Activated T-cell treated with anti-CD3 and anti-CD28 coated beads for 4 hours (primary cell): ENCODE results near the gene ST6GALNAC5.
"Not testable (repeated sequence)": the region's sequence is repeated elsewhere in the genome, so short reads cannot be mapped to it uniquely, and the experiment has no call there.

Experiments
- DNase-seq: peaks from one replicate; pipeline ENCODE4 v3.0.0-alpha.2; 2020

The ST6GALNAC5 gene

DNA sequence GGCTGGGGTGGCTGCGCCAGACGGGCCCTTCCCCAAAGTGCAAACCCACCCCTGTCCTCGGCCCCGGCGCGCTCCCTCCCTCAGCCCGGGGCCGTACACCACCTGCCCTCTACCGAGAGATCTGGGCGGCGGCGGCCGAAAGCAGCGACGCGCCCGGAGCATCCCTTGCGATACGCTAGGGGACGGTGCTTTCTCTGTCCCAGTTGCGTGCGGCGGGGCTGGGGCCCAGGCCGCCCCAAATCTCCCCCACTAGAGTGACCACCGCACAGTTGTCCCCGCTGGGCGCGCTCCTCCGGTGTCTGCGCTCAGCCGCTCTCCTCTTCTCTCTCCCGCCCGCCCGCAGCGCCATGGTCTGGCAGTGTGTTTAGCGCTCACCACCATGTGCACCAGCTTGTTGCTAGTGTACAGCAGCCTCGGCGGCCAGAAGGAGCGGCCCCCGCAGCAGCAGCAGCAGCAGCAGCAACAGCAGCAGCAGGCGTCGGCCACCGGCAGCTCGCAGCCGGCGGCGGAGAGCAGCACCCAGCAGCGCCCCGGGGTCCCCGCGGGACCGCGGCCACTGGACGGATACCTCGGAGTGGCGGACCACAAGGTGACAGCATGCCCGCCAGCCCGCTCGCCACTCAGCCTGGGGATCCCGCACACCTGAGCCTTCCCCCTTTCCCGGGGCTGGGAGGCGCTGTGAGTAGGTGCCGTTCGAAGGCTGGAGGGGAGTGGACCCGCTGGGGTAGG lies 1.0 kb downstream of the ST6GALNAC5 start:
- DNase-seq, result no peak

DNA sequence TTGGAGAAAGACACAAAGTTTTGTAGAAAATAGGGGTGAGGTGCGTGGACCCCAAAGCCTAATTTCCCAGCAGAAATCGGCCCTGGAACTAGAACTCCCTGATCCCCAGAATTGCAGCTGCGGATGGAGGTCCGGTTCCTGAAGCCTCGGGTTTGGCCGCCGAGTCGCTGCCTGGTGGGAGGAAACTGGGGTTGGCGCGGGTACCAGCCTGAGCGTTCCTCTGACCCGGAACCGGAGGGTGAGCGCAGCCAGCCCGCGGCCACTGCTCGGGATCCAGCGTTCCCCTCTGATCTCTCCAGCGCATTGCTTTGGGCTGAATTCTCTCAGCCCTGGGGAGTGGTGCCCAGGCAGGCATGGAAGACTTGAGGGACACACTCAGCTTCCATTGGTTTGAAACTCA lies 1.6 kb downstream of the ST6GALNAC5 start:
- DNase-seq, result no peak

DNA sequence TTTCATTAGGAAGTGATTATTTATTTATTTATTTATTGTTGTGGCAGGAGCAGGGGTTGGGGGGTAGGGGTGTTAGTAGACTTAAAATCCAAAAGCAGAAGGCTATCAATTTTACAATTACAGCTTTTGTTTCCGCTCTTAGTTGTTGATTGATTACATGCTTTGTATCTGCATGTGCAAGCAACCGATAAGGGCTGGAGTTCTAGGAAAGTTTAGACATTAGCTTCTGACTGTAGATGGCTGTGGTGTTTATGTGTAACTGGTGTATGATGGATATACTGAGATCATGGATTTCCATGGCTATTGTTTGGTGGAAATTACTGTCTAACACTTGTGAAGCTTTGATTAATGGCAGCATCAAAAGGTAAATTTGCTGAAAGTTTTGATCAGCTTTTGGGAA lies 2.8 kb downstream of the ST6GALNAC5 start:
- DNase-seq, result no peak

DNA sequence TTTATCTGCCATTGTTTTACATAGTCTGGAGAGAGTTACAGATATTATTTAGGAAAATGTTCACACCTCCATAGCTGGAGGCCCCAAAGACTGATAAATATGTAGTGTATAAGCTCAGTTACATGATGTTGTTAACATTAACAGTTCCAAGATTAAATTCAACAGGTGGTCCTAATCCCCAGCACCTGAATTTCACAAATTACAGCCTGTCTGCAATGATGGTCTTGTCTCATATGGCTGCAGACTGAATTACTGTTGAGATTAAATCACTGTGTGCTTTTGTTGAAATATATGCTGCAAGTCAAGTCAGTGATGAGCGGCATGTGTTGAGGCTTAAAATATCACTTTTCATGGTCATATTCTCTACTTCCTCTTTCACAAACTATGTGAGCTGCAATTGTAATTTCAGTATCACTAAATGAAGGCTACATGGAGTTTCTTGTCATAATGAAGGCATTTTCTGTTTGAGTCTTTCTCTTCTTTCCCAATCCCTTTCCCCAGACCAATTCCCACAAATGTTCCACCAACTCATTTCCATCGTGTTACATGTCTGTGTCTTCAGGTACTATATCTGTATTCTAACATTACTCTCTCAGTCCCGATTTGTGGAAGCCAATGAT lies 4.2 kb downstream of the ST6GALNAC5 start:
- DNase-seq, result no peak

DNA sequence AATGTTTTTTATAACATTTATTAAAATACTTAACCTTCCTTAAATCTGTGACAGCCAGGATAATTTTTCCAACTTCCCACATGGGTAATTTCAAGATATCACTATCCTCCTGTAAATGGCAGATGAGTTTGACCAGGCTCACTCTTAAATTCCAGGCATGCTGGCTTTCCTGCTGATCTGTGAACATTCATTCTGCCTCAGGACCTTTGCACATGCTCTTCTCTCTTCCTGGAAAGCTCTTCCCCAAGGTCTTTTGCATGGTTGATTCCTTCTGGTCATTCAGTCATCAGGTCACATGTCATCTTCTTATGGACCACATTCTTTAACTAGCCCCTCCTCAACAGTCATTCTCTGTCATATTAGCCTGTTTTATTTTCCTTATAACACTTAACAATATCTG lies 5.7 kb downstream of the ST6GALNAC5 start:
- DNase-seq, result no peak

GRCh38 chr1:76876655-76877395 lies 9.5 kb downstream of the ST6GALNAC5 start:
- DNase-seq, result no peak

GRCh38 chr1:76879014-76879413 lies 11.7 kb downstream of the ST6GALNAC5 start:
- not testable (repeated sequence) for DNase-seq

- no peak for DNase-seq
Measured at GRCh38 chr1:76881762-76882161, 14.5 kb downstream of the ST6GALNAC5 start.

DNA sequence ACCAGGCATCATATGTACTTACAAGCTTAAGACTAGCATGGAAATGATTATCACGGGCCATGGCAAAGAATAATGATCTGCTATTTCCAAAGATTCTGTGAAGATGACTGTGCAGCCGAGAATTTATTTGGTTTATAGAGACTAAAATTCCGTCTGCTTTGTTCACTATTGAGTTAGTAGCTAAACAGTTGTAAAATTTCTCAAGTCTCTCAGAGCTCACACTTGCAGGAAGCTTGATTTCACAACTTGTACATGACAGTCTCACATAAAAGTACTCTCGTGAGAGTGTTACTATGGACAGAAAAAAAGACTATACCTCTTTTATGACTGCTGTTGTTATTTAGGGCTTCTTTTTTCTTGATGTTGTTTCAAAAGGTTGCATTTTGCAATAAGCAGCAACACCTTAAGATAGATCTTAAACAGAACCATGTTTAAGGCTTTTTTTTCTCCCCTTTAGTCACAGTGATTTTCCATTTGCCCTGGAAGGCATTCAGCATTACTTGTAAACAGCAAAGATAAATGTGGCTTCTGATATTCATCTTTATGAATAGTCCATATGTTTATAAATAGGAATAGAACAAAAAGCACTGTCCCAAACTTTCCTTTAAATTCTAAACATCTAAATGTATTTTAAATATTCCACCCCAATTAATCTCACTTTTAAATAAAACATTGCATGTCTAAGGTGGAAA lies 24.8 kb downstream of the ST6GALNAC5 start:
- DNase-seq, result no peak

- DNase-seq, result no peak
Measured at GRCh38 chr1:76892675-76893074, 25.4 kb downstream of the ST6GALNAC5 start.

DNA sequence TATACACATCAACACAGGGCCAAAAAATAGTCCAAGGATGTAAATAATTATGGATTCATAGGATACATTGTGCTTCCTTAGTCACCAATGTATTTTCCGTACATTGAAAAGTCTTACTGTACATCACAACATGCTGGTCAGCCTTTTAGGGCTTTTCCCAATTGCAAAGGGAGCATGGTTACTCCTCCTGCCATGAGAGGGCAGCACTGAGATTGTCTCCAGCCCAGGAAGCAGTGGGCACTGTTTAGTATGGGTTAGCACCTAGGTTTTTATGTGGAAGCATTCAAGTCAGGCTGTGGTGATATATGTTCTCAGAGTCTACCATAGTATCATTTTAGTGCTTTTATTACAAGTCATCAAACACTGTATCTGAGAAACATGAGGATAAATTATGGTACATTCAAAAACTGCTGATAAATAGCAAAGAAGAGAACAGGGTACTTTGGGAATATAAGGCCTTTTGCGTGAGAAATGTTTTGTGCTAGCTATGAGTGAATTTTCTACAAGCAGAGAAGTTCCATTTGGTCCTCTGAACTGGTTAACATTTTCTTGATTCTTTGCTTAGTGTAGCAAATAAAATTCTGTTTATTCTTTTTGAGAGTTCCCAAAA lies 34.0 kb downstream of the ST6GALNAC5 start:
- no peak for DNase-seq

- DNase-seq, result no peak
Measured at GRCh38 chr1:76905876-76906595, 38.8 kb downstream of the ST6GALNAC5 start.

DNA sequence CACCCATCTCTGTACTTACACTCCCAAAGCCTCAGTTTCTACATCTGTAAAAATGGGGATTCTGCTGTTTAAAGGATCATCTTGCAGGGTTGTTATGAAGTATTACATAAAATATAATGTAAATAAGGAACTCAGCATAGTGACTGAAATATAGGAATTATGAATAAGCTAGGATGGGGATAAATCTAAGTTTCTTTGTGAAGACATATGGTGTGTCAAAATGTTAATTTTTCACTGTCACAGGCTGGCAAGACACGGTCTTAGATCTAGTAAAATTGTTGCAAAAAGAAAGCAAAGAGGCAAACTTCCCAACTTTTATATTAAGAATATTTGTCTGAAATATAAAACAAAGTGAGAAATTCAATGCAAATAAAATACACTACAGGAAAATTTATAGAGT lies 42.0 kb downstream of the ST6GALNAC5 start:
- DNase-seq, result no peak

DNA sequence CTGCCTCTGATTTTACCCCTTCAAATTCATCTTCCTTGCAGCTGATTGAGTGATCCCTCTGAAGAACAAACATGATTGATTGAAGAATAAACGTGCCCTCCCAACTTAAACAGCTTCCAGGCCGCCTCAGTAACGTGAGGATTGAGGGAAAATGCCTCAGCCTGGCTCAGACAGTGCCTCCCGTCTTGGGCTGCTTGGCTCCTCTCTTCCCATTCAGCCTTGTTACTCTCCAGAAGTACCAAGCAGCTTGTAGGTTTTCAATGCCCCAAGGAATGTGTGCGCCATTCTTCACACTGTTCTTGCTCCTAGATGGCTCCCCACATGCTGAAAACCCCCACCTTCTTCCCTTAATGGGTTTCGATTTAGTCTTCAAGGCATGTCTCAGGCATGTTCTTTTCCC lies 51.8 kb downstream of the ST6GALNAC5 start:
- no peak for DNase-seq

GRCh38 chr1:76921590-76921989 lies 54.3 kb downstream of the ST6GALNAC5 start:
- no peak for DNase-seq

GRCh38 chr1:76925825-76926224 lies 58.5 kb downstream of the ST6GALNAC5 start:
- DNase-seq, result no peak

- no peak for DNase-seq
Measured at GRCh38 chr1:76928522-76928921, 61.2 kb downstream of the ST6GALNAC5 start.

GRCh38 chr1:76929136-76929535 lies 61.9 kb downstream of the ST6GALNAC5 start:
- DNase-seq, result no peak

GRCh38 chr1:76933847-76934815 lies 66.9 kb downstream of the ST6GALNAC5 start:
- DNase-seq, result no peak

DNA sequence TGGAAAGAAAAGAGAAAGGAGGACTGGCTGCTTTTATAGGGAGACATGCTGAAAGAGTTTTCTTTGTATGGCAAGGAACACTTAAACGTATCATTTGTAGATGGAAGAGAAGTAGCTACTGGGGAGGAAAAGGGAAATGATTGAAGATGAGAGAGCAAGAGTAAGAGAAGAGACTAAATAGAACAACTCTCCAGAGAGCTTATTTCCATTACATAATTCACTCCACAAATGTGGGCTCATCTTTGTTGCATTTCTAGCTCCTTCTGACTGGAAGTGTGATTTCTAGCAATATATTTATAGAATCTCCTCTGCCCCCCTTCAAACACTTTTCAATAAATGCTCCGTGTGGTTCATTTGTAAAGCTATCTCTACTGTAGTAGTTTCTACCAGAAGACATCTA lies 71.0 kb downstream of the ST6GALNAC5 start:
- DNase-seq, result no peak
